ENCODE results near the gene GLIS1. TPM values are rescaled to one million over a fixed set of nuclear protein-coding genes. Genes with fewer than 3 reads are reported as not detected.
A peak's percentile ranks its signal among the peaks of the same experiment; 100 is the strongest.

Gene GLIS1
- polyA plus RNA-seq, 1 experiment, result 1.9 TPM

- Histone ChIP-seq H3K4me3 (ENCODE audit: low read depth, low read length) (no peak overlapping the region), H3K27me3 (ENCODE audit: control insufficient read depth, insufficient read depth, low read length) (peaks cover 18% of the 10 kb centered on the region), H3K36me3 (ENCODE audit: control insufficient read depth, insufficient read depth, low read length) (no peaks in the 10 kb centered on the region)
- ChIA-PET POLR2A (no interaction called here), CTCF (interaction anchor here (0.7 to 5.8 kb wide), 13 partner anchors 8 to 297 kb away, joined by 3 to 47 read pairs (median 4); partner anchors contain the start of gene DMRTB1)
- no peak for DNase-seq (ENCODE audit: low read depth)
- peak; percentile 56 for TF ChIP-seq CTCF (IDR thresholded peaks at IDR 0.05; ENCODE audit: insufficient read depth, low read depth, low read length)
Measured at GRCh38 chr1:53473463-53473862, 265.5 kb downstream of the GLIS1 start.

DNA sequence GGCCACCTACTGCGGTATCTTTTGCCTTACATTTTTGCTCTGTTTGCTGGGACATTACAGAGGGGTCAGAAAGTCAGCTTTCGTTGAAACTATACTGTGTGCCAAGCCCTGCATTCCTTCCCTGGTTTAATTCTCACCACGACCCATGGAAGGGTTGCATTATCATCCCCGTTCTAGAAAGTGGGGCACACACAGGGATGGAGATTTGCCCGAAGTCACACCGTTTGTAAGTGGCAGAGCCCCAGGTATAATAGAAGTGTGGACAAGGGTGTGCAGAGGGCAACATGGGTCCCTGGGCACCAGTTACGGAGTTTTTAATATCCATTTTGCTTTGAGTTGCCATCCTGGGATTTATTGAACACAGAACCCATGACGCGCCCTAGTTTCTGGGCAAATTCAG is 268.0 kb downstream of the GLIS1 start:
- Histone ChIP-seq H3K27me3 (ENCODE audit: control insufficient read depth, insufficient read depth, low read length) (peaks cover 10% of the 10 kb centered on the region), H3K4me3 (ENCODE audit: low read depth, low read length) (no peak overlapping the region), H3K36me3 (ENCODE audit: control insufficient read depth, insufficient read depth, low read length) (no peaks in the 10 kb centered on the region)
- CTCF ChIA-PET, result interaction anchor here (1.4 to 5.8 kb wide), 4 partner anchors 15 to 78 kb away, joined by 3 to 47 read pairs (median 10); no protein-coding TSS in a partner anchor
- POLR2A ChIA-PET, result no interaction called here
- no peak for TF ChIP-seq CTCF (IDR thresholded peaks at IDR 0.05; ENCODE audit: insufficient read depth, low read depth, low read length)
- DNase-seq (ENCODE audit: low read depth), result no peak

GRCh38 chr1:53470584-53470983 is 268.4 kb downstream of the GLIS1 start:
- CTCF ChIA-PET, result interaction anchor here (1.3 to 5.8 kb wide), 3 partner anchors 15 to 77 kb away, joined by 3 to 47 read pairs (median 4); no protein-coding TSS in a partner anchor

DNA sequence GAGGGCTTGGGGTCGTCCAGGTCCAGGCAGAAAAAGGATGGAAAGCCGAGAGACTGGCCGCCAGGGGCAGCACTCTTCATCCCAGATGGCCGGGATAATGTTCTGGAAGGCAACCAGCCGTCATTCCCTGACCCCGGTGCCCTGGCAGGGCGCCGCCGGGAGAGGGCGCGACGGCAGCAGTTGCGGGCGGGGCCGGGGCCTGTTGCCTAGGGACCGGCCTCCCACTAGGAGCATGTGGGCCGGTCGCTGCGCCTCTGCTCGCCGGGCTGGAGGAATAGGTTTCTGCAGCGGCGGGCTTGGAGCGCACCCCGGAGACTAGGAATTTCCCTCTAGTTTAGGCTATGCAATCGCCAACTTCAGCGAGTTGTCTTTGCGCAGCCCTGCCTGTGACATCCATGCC is 268.8 kb downstream of the GLIS1 start:
- Histone ChIP-seq H3K36me3 (ENCODE audit: control insufficient read depth, insufficient read depth, low read length) (no peaks in the 10 kb centered on the region), H3K27me3 (ENCODE audit: control insufficient read depth, insufficient read depth, low read length) (peaks cover 4% of the 10 kb centered on the region), H3K4me3 (ENCODE audit: low read depth, low read length) (no peak overlapping the region)
- ChIA-PET POLR2A (no interaction called here), CTCF (interaction anchor here (1.3 to 1.4 kb wide), 2 partner anchors 26 to 77 kb away, joined by 3 to 4 read pairs; no protein-coding TSS in a partner anchor)
- TF ChIP-seq CTCF (IDR thresholded peaks at IDR 0.05; ENCODE audit: insufficient read depth, low read depth, low read length), result peak; percentile 43
- DNase-seq (ENCODE audit: low read depth), result no peak

More at GRCh38 chr1:53470584-53470983, 268.4 kb downstream of the GLIS1 start:
- DNase-seq (ENCODE audit: low read depth), result no peak
- Histone ChIP-seq H3K27me3 (ENCODE audit: control insufficient read depth, insufficient read depth, low read length) (peaks cover 6% of the 10 kb centered on the region), H3K4me3 (ENCODE audit: low read depth, low read length) (no peak overlapping the region), H3K36me3 (ENCODE audit: control insufficient read depth, insufficient read depth, low read length) (no peaks in the 10 kb centered on the region)
- no peak for TF ChIP-seq CTCF (IDR thresholded peaks at IDR 0.05; ENCODE audit: insufficient read depth, low read depth, low read length)
- POLR2A ChIA-PET, result no interaction called here

- ChIA-PET CTCF (interaction anchor here (0.6 to 1.4 kb wide), 3 partner anchors 16 to 916 kb away, joined by 3 to 4 read pairs (median 4); no protein-coding TSS in a partner anchor), POLR2A (no interaction called here)
- DNase-seq (ENCODE audit: low read depth), result no peak
- Histone ChIP-seq H3K27me3 (ENCODE audit: control insufficient read depth, insufficient read depth, low read length) (no peaks in the 10 kb centered on the region), H3K4me3 (ENCODE audit: low read depth, low read length) (no peak overlapping the region), H3K36me3 (ENCODE audit: control insufficient read depth, insufficient read depth, low read length) (no peaks in the 10 kb centered on the region)
- TF ChIP-seq CTCF (IDR thresholded peaks at IDR 0.05; ENCODE audit: insufficient read depth, low read depth, low read length), result no peak
Measured at GRCh38 chr1:53469373-53469772, 269.6 kb downstream of the GLIS1 start.

Measured in BJ (cell line).